HL-60/S4 treated with retinoic acid at 250 ng/mL for 4 days and 3 days (cell line): Measurements from ENCODE around the gene AFTPH.

Source experiments
- in situ Hi-C: fragments of 300-500 bp; cut with MboI; formaldehyde crosslinking; loops from 2 replicates; pipeline ENCODE4 v1.7.0; 2022; ENCODE audit warnings: low sequenced_read_pairs

The AFTPH gene

DNA sequence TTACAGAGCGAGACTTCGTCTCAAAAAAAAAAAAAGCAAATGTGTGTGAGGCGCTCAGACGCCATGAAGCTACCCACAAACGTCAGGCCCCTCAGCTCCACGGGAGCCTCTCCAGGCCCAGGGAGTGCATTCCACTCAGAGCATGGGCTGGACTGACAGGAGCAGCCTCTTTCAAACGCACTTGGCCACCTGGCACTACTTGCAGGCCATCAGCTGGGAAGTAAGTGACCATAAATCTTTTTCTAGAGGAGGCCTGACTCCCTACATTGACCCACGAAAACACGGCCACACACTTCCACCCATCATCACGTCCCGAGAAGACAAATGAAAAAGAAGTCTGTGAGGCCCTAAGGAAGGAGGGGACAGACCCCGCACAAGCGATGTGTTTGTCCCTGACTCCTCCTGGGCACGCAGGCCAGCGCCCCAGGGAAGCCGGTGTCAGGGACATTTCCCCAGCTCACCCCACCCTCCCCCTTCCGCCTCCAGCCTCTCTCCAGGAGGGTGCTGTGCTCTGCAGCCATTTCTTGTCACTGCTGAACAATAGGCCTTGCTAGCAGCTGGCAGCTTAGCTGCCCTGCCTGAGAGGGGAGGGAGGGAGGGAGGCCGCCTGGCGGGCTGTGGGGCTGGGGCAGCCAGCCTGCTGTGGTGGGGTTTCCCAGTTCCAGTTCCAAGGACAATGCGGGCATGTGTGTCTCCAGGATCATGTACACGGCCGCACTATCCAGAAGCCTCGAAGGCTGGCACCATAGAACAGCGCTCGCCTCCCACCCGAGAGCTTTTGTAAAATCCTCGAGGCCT lies 103.0 kb downstream of the AFTPH start:
- in situ Hi-C loops, result loop anchor here (25.0 kb wide), 1 partner anchor 410 kb away; no protein-coding TSS in a partner anchor

DNA sequence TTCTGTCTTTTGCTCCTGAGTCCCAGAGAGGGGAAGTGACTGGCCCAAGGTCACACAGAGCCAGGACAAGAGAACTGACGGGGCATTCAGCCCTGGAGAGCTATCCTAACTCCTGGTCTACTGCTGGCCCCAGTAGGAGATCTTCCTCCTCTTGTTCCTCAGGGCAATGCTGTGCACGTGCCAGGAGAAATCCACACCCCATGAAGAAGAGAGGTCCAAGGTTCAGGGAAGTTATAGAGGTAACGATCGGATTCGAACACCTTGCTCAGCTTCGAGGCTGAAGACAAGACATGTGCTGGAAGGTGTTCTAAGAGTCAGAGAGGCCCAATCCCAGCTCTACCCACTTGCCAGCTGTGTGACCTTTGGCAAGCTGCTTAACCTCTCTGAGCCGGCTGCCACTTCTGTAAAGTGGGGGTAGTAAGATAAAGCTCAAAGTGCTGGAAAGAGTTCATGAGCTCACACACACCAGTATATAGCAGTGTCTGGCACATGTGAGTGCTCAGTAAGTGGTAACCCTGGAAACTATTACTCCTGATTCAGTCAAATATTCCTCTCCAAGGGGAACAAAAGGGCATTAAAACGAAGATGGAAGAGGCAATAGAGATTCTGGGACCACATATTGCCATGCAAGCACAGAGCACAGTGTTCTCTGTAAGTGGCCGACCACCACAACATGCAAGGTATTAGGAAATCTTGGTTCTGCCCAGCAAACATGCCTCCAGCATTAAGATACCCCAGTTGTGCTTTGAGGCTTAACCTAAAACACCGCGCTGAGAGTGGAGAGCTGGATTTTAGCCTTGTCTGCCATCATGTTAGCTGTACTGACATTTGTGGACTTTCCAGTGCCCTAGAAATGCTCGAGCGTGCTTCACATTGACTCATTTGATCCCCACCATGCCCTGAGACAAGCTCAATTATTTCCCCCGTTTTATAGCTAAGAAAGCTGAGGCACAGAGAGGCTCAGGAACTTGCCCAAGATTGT lies 104.0 kb downstream of the AFTPH start:
- in situ Hi-C loops, result loop anchor here (25.0 kb wide), 1 partner anchor 409 kb away; no protein-coding TSS in a partner anchor

DNA sequence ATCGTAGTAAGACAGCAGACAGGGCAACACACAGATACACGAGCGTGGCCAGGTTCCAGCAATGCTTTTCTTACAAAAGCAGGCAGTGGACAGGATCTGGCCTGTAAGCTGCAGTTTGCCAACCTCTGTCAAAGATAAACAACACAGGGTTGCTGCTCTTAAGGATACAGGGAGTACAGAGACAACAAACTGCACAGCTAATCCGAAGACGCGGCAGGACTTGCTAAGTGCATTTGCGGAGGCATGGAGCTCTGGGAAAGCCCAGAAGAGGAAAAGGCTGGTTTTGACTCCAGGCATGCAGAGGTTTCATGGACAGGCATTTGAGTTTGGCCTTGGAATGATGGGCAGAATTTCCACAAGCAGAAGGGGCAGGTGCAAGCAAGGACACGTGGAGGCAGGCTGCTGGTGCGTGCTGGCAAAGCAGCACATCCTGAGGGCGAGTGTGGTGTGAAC lies 105.2 kb downstream of the AFTPH start:
- in situ Hi-C loops, result loop anchor here (25.0 kb wide), 1 partner anchor 408 kb away; no protein-coding TSS in a partner anchor

DNA sequence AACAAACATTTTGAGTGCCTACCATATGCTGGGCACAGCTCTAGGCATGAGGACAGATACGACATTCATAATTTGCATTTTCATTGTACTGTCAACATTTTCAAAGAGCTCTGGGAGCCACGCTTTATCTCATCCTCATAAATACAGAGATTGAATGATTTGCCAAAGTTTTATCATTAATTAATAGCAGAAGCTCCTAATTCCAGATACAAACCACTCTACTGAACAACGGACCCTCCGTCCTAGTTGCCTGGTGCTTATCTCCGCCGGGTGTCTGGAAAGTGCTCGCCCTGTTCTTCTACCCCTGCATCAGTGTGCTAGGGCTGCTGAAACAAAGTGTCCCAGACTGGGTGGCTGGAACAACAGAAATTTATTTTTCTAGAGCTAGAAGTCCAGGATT lies 105.7 kb downstream of the AFTPH start:
- in situ Hi-C loops, result loop anchor here (25.0 kb wide), 1 partner anchor 407 kb away; no protein-coding TSS in a partner anchor

DNA sequence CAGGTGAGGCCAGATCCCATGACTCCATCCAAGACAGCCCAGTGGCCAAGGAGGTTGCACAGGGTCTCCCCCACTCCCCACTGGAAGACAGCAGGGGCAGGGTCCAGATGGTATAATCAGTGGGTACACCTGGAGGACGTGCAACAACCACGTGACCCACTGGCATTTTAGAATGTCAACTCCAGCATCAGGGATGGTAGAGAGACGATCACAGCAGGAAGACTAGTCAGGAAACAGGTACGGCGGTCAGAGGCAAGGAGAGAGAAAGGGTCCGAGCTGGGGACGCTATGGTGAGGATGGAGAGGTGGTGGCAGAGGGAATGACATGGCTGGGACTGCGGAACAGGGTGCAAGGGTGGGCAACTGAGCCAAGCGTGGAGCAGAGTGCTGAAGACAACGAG lies 106.6 kb downstream of the AFTPH start:
- in situ Hi-C loops, result loop anchor here (25.0 kb wide), 1 partner anchor 407 kb away; no protein-coding TSS in a partner anchor

DNA sequence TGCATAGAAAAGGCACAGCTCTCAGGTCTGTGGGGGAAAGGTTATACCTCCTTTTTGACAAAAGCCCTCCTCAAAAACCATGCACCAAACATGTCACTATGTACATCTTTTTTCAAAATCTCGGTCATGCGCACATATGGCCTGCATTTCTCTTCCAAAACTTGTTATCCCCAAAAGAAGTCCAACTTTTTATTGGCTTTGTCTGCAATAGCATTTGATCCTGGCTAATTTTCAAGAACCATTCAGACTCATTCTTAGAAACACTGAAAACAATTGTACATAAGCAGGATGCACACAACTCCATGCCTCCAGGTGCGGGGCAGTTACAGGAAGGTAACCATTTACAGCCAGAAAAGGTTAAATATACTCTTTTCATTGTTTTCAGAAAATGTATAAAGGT lies 107.6 kb downstream of the AFTPH start:
- in situ Hi-C loops, result loop anchor here (25.0 kb wide), 1 partner anchor 406 kb away; no protein-coding TSS in a partner anchor

DNA sequence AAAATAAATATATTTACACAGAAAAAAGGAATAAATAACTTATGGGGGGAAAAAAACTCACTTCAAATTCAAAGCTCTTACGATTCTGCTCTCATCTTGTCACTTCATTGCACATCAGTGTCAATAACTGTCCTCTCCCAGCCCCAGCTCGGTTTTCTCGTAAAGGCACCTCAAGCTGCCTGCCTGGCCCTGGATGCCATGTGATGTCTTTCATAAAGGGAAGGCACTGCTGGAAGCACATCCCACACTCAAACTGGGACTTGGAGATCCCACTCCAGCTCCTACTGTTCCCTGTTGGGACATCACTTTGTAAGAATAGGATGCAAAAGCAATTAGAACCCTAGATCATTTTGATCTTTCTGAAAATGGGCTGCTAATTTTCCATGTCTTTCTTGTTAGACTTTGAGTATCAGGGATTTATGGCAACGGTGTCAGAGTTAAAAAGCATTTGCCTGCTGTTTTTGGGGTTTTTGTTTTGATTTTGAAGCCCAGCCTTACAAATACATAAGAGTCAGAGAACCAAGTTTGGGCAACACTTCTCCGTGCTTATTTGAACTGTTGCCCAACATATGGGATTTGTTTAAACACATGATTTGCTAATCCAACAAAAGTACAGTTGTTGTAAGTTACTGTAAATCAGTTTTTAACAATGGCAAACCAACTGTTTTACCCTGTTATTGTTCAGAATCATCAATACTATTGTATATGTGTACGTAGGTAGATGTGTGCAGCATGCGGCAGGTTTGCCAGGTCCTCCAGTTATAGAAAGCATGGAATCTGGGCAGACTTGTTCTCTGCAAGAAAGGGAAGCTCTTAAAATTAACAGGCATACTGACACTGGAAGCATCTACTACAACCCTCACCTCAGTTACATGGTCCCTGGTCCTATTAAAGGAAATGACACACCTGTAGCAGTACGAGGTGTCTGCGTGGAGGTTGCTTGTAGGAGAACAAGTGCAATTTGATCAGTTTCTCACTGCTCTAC lies 109.0 kb downstream of the AFTPH start:
- in situ Hi-C loops, result loop anchor here (25.0 kb wide), 1 partner anchor 404 kb away; no protein-coding TSS in a partner anchor

- in situ Hi-C loops, result loop anchor here (25.0 kb wide), 1 partner anchor 403 kb away; no protein-coding TSS in a partner anchor
Measured at GRCh38 chr2:64634345-64635267, 110.5 kb downstream of the AFTPH start.

GRCh38 chr2:64635976-64636911 lies 112.1 kb downstream of the AFTPH start:
- in situ Hi-C loops, result loop anchor here (25.0 kb wide), 1 partner anchor 401 kb away; no protein-coding TSS in a partner anchor

GRCh38 chr2:64637000-64637635 lies 113.0 kb downstream of the AFTPH start:
- in situ Hi-C loops, result loop anchor here (25.0 kb wide), 1 partner anchor 400 kb away; no protein-coding TSS in a partner anchor

GRCh38 chr2:64637931-64638330 lies 113.8 kb downstream of the AFTPH start:
- in situ Hi-C loops, result loop anchor here (25.0 kb wide), 1 partner anchor 399 kb away; no protein-coding TSS in a partner anchor

GRCh38 chr2:64638502-64639120 lies 114.5 kb downstream of the AFTPH start:
- in situ Hi-C loops, result loop anchor here (25.0 kb wide), 1 partner anchor 399 kb away; no protein-coding TSS in a partner anchor

- in situ Hi-C loops, result loop anchor here (10.0 to 25.0 kb wide), 2 partner anchors 215 to 398 kb away; no protein-coding TSS in a partner anchor
Measured at GRCh38 chr2:64639691-64640090, 115.6 kb downstream of the AFTPH start.

- in situ Hi-C loops, result loop anchor here (10.0 to 25.0 kb wide), 2 partner anchors 214 to 397 kb away; no protein-coding TSS in a partner anchor
Measured at GRCh38 chr2:64640153-64641044, 116.3 kb downstream of the AFTPH start.

- in situ Hi-C loops, result loop anchor here (10.0 to 25.0 kb wide), 2 partner anchors 213 to 396 kb away; no protein-coding TSS in a partner anchor
Measured at GRCh38 chr2:64641599-64641998, 117.5 kb downstream of the AFTPH start.
